Measurements from ENCODE around the gene MT1B. TPM values are rescaled to one million over a fixed set of nuclear protein-coding genes. Genes with fewer than 3 reads are reported as not detected.

MT1B gene
- total and polyA plus RNA-seq, 4 donors = 1.1 TPM; not detected in 3

GRCh38 chr16:56690420-56691122 is 38.9 kb downstream of the MT1B start:
- Histone ChIP-seq H3K9me3 (ENCODE audit: control insufficient read depth, insufficient read depth, low read length) (peaks cover 2% of the 10 kb centered on the region), H3K4me1 (ENCODE audit: control insufficient read depth, insufficient read depth, low read length) (no peaks in the 10 kb centered on the region), H3K27me3 (ENCODE audit: control insufficient read depth, insufficient read depth, low read length) (no peaks in the 10 kb centered on the region), H3K27ac (ENCODE audit: low read depth, low read length) (no peak overlapping the region), H3K4me3 (ENCODE audit: low read depth, low read length) (no peak overlapping the region), H3K36me3 (ENCODE audit: control insufficient read depth, insufficient read depth, low read length) (no peaks in the 10 kb centered on the region)
- DNase-seq (ENCODE audit: low read depth in 4 of 6, low spot score in 6 of 6) = no peak
- 83% methylated on average over 3 of the region's 4 CpGs for WGBS (ENCODE audit: insufficient coverage)

- no peaks in the 10 kb centered on the region for H3K27me3 ChIP-seq (ENCODE audit: control insufficient read depth, insufficient read depth, low read length)
- H3K4me3 ChIP-seq (ENCODE audit: low read depth, low read length) = no peak overlapping the region
- WGBS (ENCODE audit: insufficient coverage) = 73% methylated on average over 4 of the region's 4 CpGs
Measured at GRCh38 chr16:56691885-56692284, 40.2 kb downstream of the MT1B start.

DNA sequence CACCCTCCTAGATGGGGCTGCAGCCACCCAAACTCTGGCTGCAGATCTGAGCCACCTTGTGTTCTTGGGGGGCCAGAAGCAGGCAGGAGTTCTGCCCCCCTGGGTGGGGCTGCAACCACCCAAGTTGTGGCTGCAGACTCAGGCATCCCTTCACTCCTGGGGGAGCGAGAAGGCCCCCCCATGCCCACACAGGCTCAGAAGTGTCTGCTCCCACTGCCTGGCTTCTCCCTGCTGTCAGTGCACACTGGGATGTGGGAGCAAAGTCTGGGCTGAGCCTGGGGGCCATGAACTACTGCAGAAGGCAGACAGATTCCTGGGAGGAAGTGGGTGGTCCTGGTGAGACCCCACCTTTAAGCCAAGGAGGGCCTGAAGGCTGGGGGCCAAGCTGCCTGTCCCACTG is 43.6 kb downstream of the MT1B start:
- no peak for DNase-seq (ENCODE audit: low read depth in 4 of 6, low spot score in 6 of 6)
- Histone ChIP-seq H3K27me3 (ENCODE audit: control insufficient read depth, insufficient read depth, low read length) (no peaks in the 10 kb centered on the region), H3K4me3 (ENCODE audit: low read depth, low read length) (no peak overlapping the region), H3K4me1 (ENCODE audit: control insufficient read depth, insufficient read depth, low read length) (no peaks in the 10 kb centered on the region), H3K27ac (ENCODE audit: low read depth, low read length) (no peak overlapping the region), H3K36me3 (ENCODE audit: control insufficient read depth, insufficient read depth, low read length) (no peaks in the 10 kb centered on the region), H3K9me3 (ENCODE audit: control insufficient read depth, insufficient read depth, low read length) (no peaks in the 10 kb centered on the region)
- 80% methylated on average over 1 of the region's 1 CpG for WGBS (ENCODE audit: insufficient coverage)

More at GRCh38 chr16:56691885-56692284, 40.2 kb downstream of the MT1B start:
- Histone ChIP-seq H3K4me1 (ENCODE audit: control insufficient read depth, insufficient read depth, low read length) (no peaks in the 10 kb centered on the region), H3K36me3 (ENCODE audit: control insufficient read depth, insufficient read depth, low read length) (no peaks in the 10 kb centered on the region), H3K27ac (ENCODE audit: low read depth, low read length) (no peak overlapping the region), H3K9me3 (ENCODE audit: control insufficient read depth, insufficient read depth, low read length) (no peaks in the 10 kb centered on the region)
- DNase-seq (ENCODE audit: low read depth in 4 of 6, low spot score in 6 of 6) = no peak

GRCh38 chr16:56697456-56698155 is 45.9 kb downstream of the MT1B start:
- Histone ChIP-seq H3K4me3 (ENCODE audit: low read depth, low read length) (no peak overlapping the region), H3K36me3 (ENCODE audit: control insufficient read depth, insufficient read depth, low read length) (no peaks in the 10 kb centered on the region), H3K27me3 (ENCODE audit: control insufficient read depth, insufficient read depth, low read length) (no peaks in the 10 kb centered on the region), H3K27ac (ENCODE audit: low read depth, low read length) (no peak overlapping the region), H3K9me3 (ENCODE audit: control insufficient read depth, insufficient read depth, low read length) (no peaks in the 10 kb centered on the region), H3K4me1 (ENCODE audit: control insufficient read depth, insufficient read depth, low read length) (no peaks in the 10 kb centered on the region)
- DNase-seq (ENCODE audit: low read depth in 4 of 6, low spot score in 6 of 6) = no peak
- WGBS (ENCODE audit: insufficient coverage) = 92% methylated on average over 5 of the region's 5 CpGs

DNA sequence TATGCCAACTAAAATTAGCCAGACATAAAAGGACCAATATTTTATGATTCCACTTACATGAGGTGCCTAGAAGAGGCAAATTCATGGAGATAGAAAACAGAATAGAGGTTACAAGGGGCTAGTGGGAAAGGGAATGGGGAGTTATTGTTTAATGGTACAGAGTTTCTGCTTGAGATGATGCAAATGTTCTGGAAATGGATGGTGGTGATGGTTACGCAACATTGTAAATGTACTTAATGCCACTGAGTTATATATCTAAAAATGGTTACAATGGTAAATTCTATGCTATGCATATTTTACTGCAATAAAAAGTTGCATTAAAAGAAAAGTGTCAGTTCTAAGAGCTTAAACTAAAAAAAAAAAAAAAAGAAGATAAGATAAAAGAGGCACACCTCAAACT is 48.5 kb downstream of the MT1B start:
- Histone ChIP-seq H3K27me3 (ENCODE audit: control insufficient read depth, insufficient read depth, low read length) (no peaks in the 10 kb centered on the region), H3K9me3 (ENCODE audit: control insufficient read depth, insufficient read depth, low read length) (no peaks in the 10 kb centered on the region), H3K27ac (ENCODE audit: low read depth, low read length) (no peak overlapping the region), H3K4me1 (ENCODE audit: control insufficient read depth, insufficient read depth, low read length) (no peaks in the 10 kb centered on the region), H3K4me3 (ENCODE audit: low read depth, low read length) (no peak overlapping the region), H3K36me3 (ENCODE audit: control insufficient read depth, insufficient read depth, low read length) (no peaks in the 10 kb centered on the region)
- DNase-seq (ENCODE audit: low read depth in 4 of 6, low spot score in 6 of 6) = no peak
- WGBS (ENCODE audit: insufficient coverage) = no CpG with 5 or more reads among the region's 1 CpG

DNA sequence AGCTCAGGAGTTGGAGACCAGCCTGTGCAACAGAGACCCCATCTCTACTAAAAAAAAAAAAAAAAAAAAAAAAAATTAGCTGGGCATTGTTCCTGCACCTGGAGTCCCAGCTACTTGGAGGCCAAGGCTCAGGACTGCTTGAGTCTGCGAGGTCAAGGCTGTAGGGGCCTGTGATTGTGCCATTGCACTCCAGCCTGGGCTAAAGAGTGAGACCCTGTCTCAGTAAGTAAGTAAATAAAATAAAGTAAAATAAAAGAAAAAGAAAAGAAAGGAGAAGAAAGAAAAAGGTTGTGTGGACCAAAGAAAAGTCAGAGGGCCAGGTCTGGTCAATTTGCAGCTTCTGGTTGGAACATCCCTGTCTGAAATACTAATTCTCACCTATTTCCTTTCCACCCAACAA is 48.9 kb downstream of the MT1B start:
- no peaks in the 10 kb centered on the region for H3K36me3 ChIP-seq (ENCODE audit: control insufficient read depth, insufficient read depth, low read length)
- no peak for DNase-seq (ENCODE audit: low read depth in 4 of 6, low spot score in 6 of 6)
- no peaks in the 10 kb centered on the region for H3K27me3 ChIP-seq (ENCODE audit: control insufficient read depth, insufficient read depth, low read length)
- H3K4me3 ChIP-seq (ENCODE audit: low read depth, low read length) = no peak overlapping the region
- 100% methylated on average over 1 of the region's 1 CpG for WGBS (ENCODE audit: insufficient coverage)
- no peak overlapping the region for H3K27ac ChIP-seq (ENCODE audit: low read depth, low read length)
- H3K4me1 ChIP-seq (ENCODE audit: control insufficient read depth, insufficient read depth, low read length) = no peaks in the 10 kb centered on the region
- H3K9me3 ChIP-seq (ENCODE audit: control insufficient read depth, insufficient read depth, low read length) = no peaks in the 10 kb centered on the region

DNA sequence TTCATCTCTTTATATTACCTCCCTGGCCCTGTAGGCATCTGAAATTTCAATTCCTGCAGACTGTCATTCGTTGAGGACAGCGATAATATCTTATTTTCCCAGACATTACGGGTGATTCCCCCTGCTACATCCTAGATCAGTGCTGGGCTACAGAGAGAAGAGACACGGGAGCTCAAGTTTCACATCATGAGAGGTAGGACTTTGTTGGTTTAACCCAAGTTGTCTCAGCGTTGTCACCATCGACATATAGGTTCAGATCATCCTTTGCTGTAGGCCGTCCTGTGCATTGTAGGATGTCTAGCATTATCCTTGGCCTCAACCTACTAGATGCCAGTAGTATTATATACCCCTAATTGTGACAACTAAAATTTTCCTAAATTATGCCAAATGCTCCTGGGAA is 49.8 kb downstream of the MT1B start:
- no peak for DNase-seq (ENCODE audit: low read depth in 4 of 6, low spot score in 6 of 6)
- WGBS (ENCODE audit: insufficient coverage) = 95% methylated on average over 3 of the region's 7 CpGs
- H3K4me1 ChIP-seq (ENCODE audit: control insufficient read depth, insufficient read depth, low read length) = no peaks in the 10 kb centered on the region
- H3K27me3 ChIP-seq (ENCODE audit: control insufficient read depth, insufficient read depth, low read length) = no peaks in the 10 kb centered on the region
- no peaks in the 10 kb centered on the region for H3K36me3 ChIP-seq (ENCODE audit: control insufficient read depth, insufficient read depth, low read length)
- H3K27ac ChIP-seq (ENCODE audit: low read depth, low read length) = no peak overlapping the region
- no peak overlapping the region for H3K4me3 ChIP-seq (ENCODE audit: low read depth, low read length)
- no peaks in the 10 kb centered on the region for H3K9me3 ChIP-seq (ENCODE audit: control insufficient read depth, insufficient read depth, low read length)

Other genes starting within 250 kb of the MT1B start
- 100 to 1,000 TPM; 122 to 239 TPM for gene AMFR, start 226.3 kb upstream of the MT1B start, total RNA-seq
- gene AMFR, start 226.3 kb upstream of the MT1B start, polyA plus RNA-seq (ENCODE audit: insufficient read length in 2 of 2) = 100 to 1,000 TPM; 124 to 133 TPM
- gene NUDT21, start 200.6 kb upstream of the MT1B start, total RNA-seq = 100 to 1,000 TPM in 1 of 2 donors, 10 to 100 TPM in 1; 96.8 to 151 TPM
- 100 to 1,000 TPM in 1 of 2 donors, 10 to 100 TPM in 1; 79.7 to 103 TPM for gene NUDT21, start 200.6 kb upstream of the MT1B start, polyA plus RNA-seq (ENCODE audit: insufficient read length in 2 of 2)
- gene OGFOD1, start 200.3 kb upstream of the MT1B start, total RNA-seq = 10 to 100 TPM; 45.5 to 56.3 TPM
- gene OGFOD1, start 200.3 kb upstream of the MT1B start, polyA plus RNA-seq (ENCODE audit: insufficient read length in 2 of 2) = 10 to 100 TPM; 35.1 to 39.7 TPM
- 100 to 1,000 TPM; 126 to 132 TPM for gene BBS2, start 131.9 kb upstream of the MT1B start, total RNA-seq
- gene BBS2, start 131.9 kb upstream of the MT1B start, polyA plus RNA-seq (ENCODE audit: insufficient read length in 2 of 2) = 100 to 1,000 TPM in 1 of 2 donors, 10 to 100 TPM in 1; 94.8 to 101 TPM
- gene MT4, start 86.8 kb upstream of the MT1B start, total RNA-seq = not detected
- gene MT4, start 86.8 kb upstream of the MT1B start, polyA plus RNA-seq (ENCODE audit: insufficient read length in 2 of 2) = not detected
- gene MT3, start 62.4 kb upstream of the MT1B start, total RNA-seq = 10 to 100 TPM; 32.5 to 74.1 TPM
- 100 to 1,000 TPM; 297 to 363 TPM for gene MT3, start 62.4 kb upstream of the MT1B start, polyA plus RNA-seq (ENCODE audit: insufficient read length in 2 of 2)
- 10 to 100 TPM in 1 of 2 donors, 1 to 10 TPM in 1; 5.6 to 22.2 TPM for gene MT2A, start 43.3 kb upstream of the MT1B start, total RNA-seq
- 10 to 100 TPM; 64.6 to 97.9 TPM for gene MT2A, start 43.3 kb upstream of the MT1B start, polyA plus RNA-seq (ENCODE audit: insufficient read length in 2 of 2)
- gene MT1E, start 26.1 kb upstream of the MT1B start, total RNA-seq = 10 to 100 TPM; 29.5 to 37.0 TPM
- gene MT1E, start 26.1 kb upstream of the MT1B start, polyA plus RNA-seq (ENCODE audit: insufficient read length in 2 of 2) = 10 to 100 TPM; 38.0 to 55.8 TPM
- 1 to 10 TPM; 4.0 to 4.3 TPM for gene MT1M, start 19.2 kb upstream of the MT1B start, total RNA-seq
- gene MT1M, start 19.2 kb upstream of the MT1B start, polyA plus RNA-seq (ENCODE audit: insufficient read length in 2 of 2) = 10 to 100 TPM in 1 of 2 donors, 1 to 10 TPM in 1; 6.6 to 10.5 TPM
- not detected for gene MT1A, start 13.2 kb upstream of the MT1B start, total RNA-seq
- gene MT1A, start 13.2 kb upstream of the MT1B start, polyA plus RNA-seq (ENCODE audit: insufficient read length in 2 of 2) = not detected
- gene MT1F, start 6.1 kb downstream of the MT1B start, total RNA-seq = 1 to 10 TPM; 3.6 to 4.5 TPM
- gene MT1F, start 6.1 kb downstream of the MT1B start, polyA plus RNA-seq (ENCODE audit: insufficient read length in 2 of 2) = 10 to 100 TPM; 21.4 to 31.0 TPM
- 1 to 10 TPM; 1.7 to 1.9 TPM for gene MT1G, start 16.2 kb downstream of the MT1B start, total RNA-seq
- 1 to 10 TPM; 1.8 to 3.1 TPM for gene MT1G, start 16.2 kb downstream of the MT1B start, polyA plus RNA-seq (ENCODE audit: insufficient read length in 2 of 2)
- 1 to 10 TPM in 1 of 2 donors, not detected in 1; 1.1 TPM for gene MT1H, start 17.9 kb downstream of the MT1B start, total RNA-seq
- gene MT1H, start 17.9 kb downstream of the MT1B start, polyA plus RNA-seq (ENCODE audit: insufficient read length in 2 of 2) = not detected
- 10 to 100 TPM; 15.0 to 31.3 TPM for gene MT1X, start 30.6 kb downstream of the MT1B start, total RNA-seq
- gene MT1X, start 30.6 kb downstream of the MT1B start, polyA plus RNA-seq (ENCODE audit: insufficient read length in 2 of 2) = 10 to 100 TPM; 20.7 to 29.1 TPM
- 100 to 1,000 TPM; 103 to 128 TPM for gene NUP93, start 78.2 kb downstream of the MT1B start, total RNA-seq
- 100 to 1,000 TPM; 117 to 125 TPM for gene NUP93, start 78.2 kb downstream of the MT1B start, polyA plus RNA-seq (ENCODE audit: insufficient read length in 2 of 2)
- under 1 TPM; 0.11 to 0.20 TPM for gene SLC12A3, start 213.3 kb downstream of the MT1B start, total RNA-seq
- gene SLC12A3, start 213.3 kb downstream of the MT1B start, polyA plus RNA-seq (ENCODE audit: insufficient read length in 2 of 2) = under 1 TPM; 0.11 to 0.22 TPM